Keratinocyte (primary cell): ENCODE results near the gene ZEB2. TPM values are rescaled to one million over a fixed set of nuclear protein-coding genes. Genes with fewer than 3 reads are reported as not detected.

ENCODE experiments used
- DNase-seq: peaks from one replicate; pipeline ENCODE4 v3.0.0-alpha.2; 2011; ENCODE audit warnings: low read depth, missing footprints, low spot score
- FAIRE-seq: peaks from 2 replicates; lab custom pipeline; 2011; peaks lifted over from hg19 to GRCh38; lab: Jason Lieb, UNC
- H2AFZ ChIP-seq: 2 replicates; pipeline ENCODE4 v1.6.0; 2012; ENCODE audit warnings: low read length, control low read depth, inconsistent platforms; ENCODE audit not compliant: control insufficient read depth
- H3K27ac ChIP-seq: 2 replicates; pipeline ENCODE4 v1.5.1; 2011; ENCODE audit warnings: low read length; ENCODE audit not compliant: control insufficient read depth, insufficient read depth
- H3K27me3 ChIP-seq: 3 replicates; pipeline ENCODE4 v1.6.0; 2011; ENCODE audit warnings: low read length; ENCODE audit not compliant: control insufficient read depth, insufficient read depth; ENCODE audit errors: extremely low read depth
- H3K36me3 ChIP-seq, 2 experiments: 2 replicates in 1 of 2; 3 replicates in 1 of 2; pipeline ENCODE4 v1.5.1; 2011; ENCODE audit warnings: low read length in 2 of 2, mild to moderate bottlenecking in 1 of 2; ENCODE audit not compliant: control insufficient read depth in 2 of 2, insufficient read depth in 2 of 2; ENCODE audit errors: extremely low read depth in 1 of 2
- H3K4me1 ChIP-seq: 3 replicates; pipeline ENCODE4 v1.5.1; 2011; ENCODE audit warnings: low read length; ENCODE audit not compliant: control insufficient read depth, insufficient read depth; ENCODE audit errors: extremely low read depth
- H3K4me2 ChIP-seq: 3 replicates; pipeline ENCODE4 v1.6.0; 2011; ENCODE audit warnings: low read depth, low read length; ENCODE audit not compliant: control insufficient read depth, insufficient read depth; ENCODE audit errors: extremely low read depth
- H3K4me3 ChIP-seq, 3 experiments: fragments of 200-600 bp in 1 of 3; sonication (generic) in 1 of 3; 2 replicates in 2 of 3; 3 replicates in 1 of 3; pipeline ENCODE4 v1.5.1; 2011 to 2016; ENCODE audit warnings: low read length in 3 of 3, mild to moderate bottlenecking in 3 of 3, control low read depth in 2 of 3, inconsistent platforms in 1 of 3, low read depth in 1 of 3, mixed read lengths in 1 of 3, mixed run types in 1 of 3, moderate library complexity in 1 of 3; ENCODE audit not compliant: control insufficient read depth in 2 of 3, insufficient read depth in 2 of 3; ENCODE audit errors: extremely low read depth in 1 of 3
- H3K79me2 ChIP-seq: 2 replicates; pipeline ENCODE4 v1.6.0; 2012; ENCODE audit warnings: low read length; ENCODE audit not compliant: control insufficient read depth, insufficient read depth
- H3K9ac ChIP-seq: 3 replicates; pipeline ENCODE4 v1.6.0; 2011; ENCODE audit warnings: low read length; ENCODE audit not compliant: control insufficient read depth, insufficient read depth; ENCODE audit errors: extremely low read depth
- H3K9me1 ChIP-seq: 3 replicates; pipeline ENCODE4 v1.6.0; 2011; ENCODE audit warnings: low read length; ENCODE audit not compliant: control insufficient read depth, insufficient read depth; ENCODE audit errors: extremely low read depth
- H3K9me3 ChIP-seq: 2 replicates; pipeline ENCODE4 v1.5.1; 2012; ENCODE audit warnings: low read depth, low read length; ENCODE audit not compliant: control insufficient read depth
- H4K20me1 ChIP-seq: 3 replicates; pipeline ENCODE4 v1.6.0; 2011; ENCODE audit warnings: low read length; ENCODE audit not compliant: control insufficient read depth, insufficient read depth; ENCODE audit errors: extremely low read depth
- CTCF ChIP-seq, 3 experiments: IDR thresholded peaks in 1 of 3; conservative IDR thresholded peaks in 1 of 3; optimal IDR thresholded peaks in 1 of 3; 2 replicates in 2 of 3; 3 replicates in 1 of 3; pipeline versions ENCODE3 to v1.5.1; 2011; ENCODE audit warnings: low read length in 3 of 3, mild to moderate bottlenecking in 3 of 3, moderate library complexity in 2 of 3, control low read depth in 1 of 3, inconsistent platforms in 1 of 3; ENCODE audit not compliant: insufficient read depth in 2 of 3; ENCODE audit errors: extremely low read depth in 1 of 3
- EZH2 ChIP-seq: IDR thresholded peaks from one replicate; pipeline ENCODE4 v1.6.1; 2012; ENCODE audit warnings: inconsistent platforms, mild to moderate bottlenecking, low read length, moderate library complexity
- dilution Hi-C: fragments of 300-500 bp; cut with MboI; formaldehyde crosslinking; loops from one replicate; pipeline ENCODE4 v1.7.0; 2020; ENCODE audit warnings: low sequenced_read_pairs; ENCODE audit not compliant: extremely low pct_ligation_motif_present
- polyA plus RNA-seq, 5 experiments: library from polyadenylated mRNA; depleted of rRNA in 3 of 5; stranded (reverse) in 3 of 5; stranded (forward) in 1 of 5; unstranded in 1 of 5; fragments of >200 nt; gene quantifications; 1 replicate in 1 of 5; 2 replicates in 3 of 5; 3 replicates in 1 of 5; pipeline versions ENCODE4 v1.2.1 to v1.2.3, GENCODE V29; 2011 to 2012; ENCODE audit warnings: missing spikeins in 2 of 5, low read depth in 1 of 5, low replicate concordance in 1 of 5

Gene ZEB2
- polyA plus RNA-seq, 1 donor (not counting 4 experiments of a cell fraction or from before 2014, with no cell fraction given), result 0.12 TPM

GRCh38 chr2:144372410-144373080, 147.4 kb downstream of the ZEB2 start:
- no peak for DNase-seq

GRCh38 chr2:144370937-144371584, 148.9 kb downstream of the ZEB2 start:
- Histone ChIP-seq H3K27me3 (no peaks in the 10 kb centered on the region), H3K4me3 (no peak overlapping the region), H3K9me1 (no peaks in the 10 kb centered on the region), H3K9me3 (no peaks in the 10 kb centered on the region), H3K4me2 (no peak overlapping the region), H4K20me1 (no peaks in the 10 kb centered on the region), H3K27ac (no peak overlapping the region), H2AFZ (no peak overlapping the region), H3K79me2 (no peaks in the 10 kb centered on the region), H3K9ac (no peak overlapping the region), H3K4me1 (no peaks in the 10 kb centered on the region), H3K36me3 (no peaks in the 10 kb centered on the region)
- TF ChIP-seq EZH2 (no peak), CTCF (optimal IDR thresholded peaks at IDR 0.05 in 1 of 3, IDR thresholded peaks at IDR 0.05 in 1 of 3, conservative IDR thresholded peaks at IDR 0.05 in 1 of 3; ENCODE audit: extremely low read depth in 1 of 3, insufficient read depth in 2 of 3, low read length in 3 of 3) (no peak)
- dilution Hi-C loops, result no loop called here
- FAIRE-seq, result no peak
- DNase-seq, result no peak

More at GRCh38 chr2:144372410-144373080, 147.4 kb downstream of the ZEB2 start:
- H3K27ac ChIP-seq, result no peak overlapping the region
- no peaks in the 10 kb centered on the region for H4K20me1 ChIP-seq
- no peak for TF ChIP-seq CTCF (optimal IDR thresholded peaks at IDR 0.05 in 1 of 3, IDR thresholded peaks at IDR 0.05 in 1 of 3, conservative IDR thresholded peaks at IDR 0.05 in 1 of 3; ENCODE audit: extremely low read depth in 1 of 3, insufficient read depth in 2 of 3, low read length in 3 of 3)
- no peak for TF ChIP-seq EZH2
- no peak overlapping the region for H3K4me2 ChIP-seq
- H3K27me3 ChIP-seq, result no peaks in the 10 kb centered on the region
- FAIRE-seq, result no peak
- H3K9ac ChIP-seq, result no peak overlapping the region
- dilution Hi-C loops, result no loop called here
- H2AFZ ChIP-seq, result no peak overlapping the region
- H3K79me2 ChIP-seq, result no peaks in the 10 kb centered on the region
- H3K4me3 ChIP-seq, result no peak overlapping the region
- no peaks in the 10 kb centered on the region for H3K4me1 ChIP-seq
- no peaks in the 10 kb centered on the region for H3K9me1 ChIP-seq
- H3K9me3 ChIP-seq, result no peaks in the 10 kb centered on the region
- H3K36me3 ChIP-seq, result no peaks in the 10 kb centered on the region
